Body of pancreas (tissue), 4 donors: Measurements from ENCODE around the gene ATXN10. TPM values are rescaled to one million over a fixed set of nuclear protein-coding genes. Genes with fewer than 3 reads are reported as not detected.
A peak's percentile ranks its signal among the peaks of the same experiment; 100 is the strongest.

ENCODE experiments used
- ATAC-seq: fragments of 150-250 bp; one replicate; pipeline ENCODE4 v1.9.1; 2016
- DNase-seq, 4 donors: peaks; one replicate each; pipeline ENCODE4 v3.0.0-alpha.2; 2019
- H3K27ac ChIP-seq, 4 donors: fragments of 200-600 bp; sonication (generic); 1 replicate in 3 of 4; 2 replicates in 1 of 4; pipeline versions ENCODE4 v1.5.1 to v1.6.1; 2016 to 2019; ENCODE audit warnings: mild to moderate bottlenecking in 1 of 4, mixed read lengths in 1 of 4, moderate library complexity in 1 of 4
- H3K27me3 ChIP-seq, 2 donors: fragments of 200-600 bp; sonication (generic); one replicate each; pipeline ENCODE4 v1.6.0; 2016; ENCODE audit warnings: mild to moderate bottlenecking in 1 of 2
- H3K36me3 ChIP-seq, 2 donors: fragments of 200-600 bp; sonication (generic); replicated peaks in 1 of 2; 2 replicates each; pipeline ENCODE4 v1.5.1; 2016; ENCODE audit warnings: low read depth in 2 of 2; ENCODE audit not compliant: insufficient read depth in 1 of 2
- H3K4me1 ChIP-seq: fragments of 200-600 bp; sonication (generic); one replicate; pipeline ENCODE4 v1.6.0; 2016
- H3K4me3 ChIP-seq, 2 donors: fragments of 200-600 bp; sonication (generic); 1 replicate in 1 of 2; 2 replicates in 1 of 2; pipeline ENCODE4 v1.5.1; 2016 to 2019
- H3K9me3 ChIP-seq, 3 donors: fragments of 200-600 bp; sonication (generic); 1 replicate in 2 of 3; 2 replicates in 1 of 3; pipeline ENCODE4 v1.5.1; 2016
- POLR2A ChIP-seq, 3 donors: fragments of 450-650 bp; IDR thresholded peaks; one replicate each; pipeline ENCODE4 v1.6.1; 2016; ENCODE audit warnings: antibody characterized with exemption in 3 of 3, mild to moderate bottlenecking in 2 of 3
- WGBS, 2 donors: methylation state at CpG; one replicate each; pipeline ENCODE4 v1.1.5; 2017; 5-methylcytosine and 5-hydroxymethylcytosine counted together
- intact Hi-C: fragments of 100-400 bp; cut with DNase I; formaldehyde crosslinking; loops from one replicate; pipeline ENCODE4 v1.15.1; 2023
- total RNA-seq, 2 donors: library from RNA; depleted of rRNA; stranded (reverse); fragments of >200 nt; gene quantifications; one replicate each; pipeline ENCODE4 v1.1.0, GENCODE V29; 2016
- TF ChIP-seq, protein P1 (sequence below), 7 experiments: fragments of 450-650 bp in 4 of 7; fragments of 200-600 bp in 3 of 7; sonication (generic) in 3 of 7; IDR thresholded peaks; one replicate each; pipeline ENCODE4 v1.5.1; 2016 to 2019; ENCODE audit warnings: antibody characterized with exemption in 7 of 7

Gene ATXN10
- total RNA-seq, 2 donors from 2014 or later: 61.6 to 69.8 TPM

DNA sequence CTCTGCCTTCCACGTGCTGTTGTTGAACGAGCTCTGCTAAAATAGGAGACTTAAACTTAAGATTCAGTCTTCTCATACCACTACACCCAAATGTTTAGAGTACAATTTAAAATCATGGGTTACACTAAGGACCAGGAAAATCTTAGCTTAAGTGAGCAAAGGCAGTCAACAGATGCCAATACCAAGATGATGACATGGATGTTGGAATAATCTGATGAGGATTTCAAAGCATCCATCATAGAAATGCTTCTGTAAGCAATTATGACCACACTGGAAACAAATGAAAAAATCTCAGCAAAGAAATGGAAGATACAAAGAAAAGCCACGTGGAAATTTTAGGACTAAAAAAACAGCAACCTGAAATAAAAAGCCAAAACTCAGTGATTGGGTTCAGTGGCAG, 109.8 kb downstream of the ATXN10 start:
- no peaks in the 10 kb centered on the region for H3K27me3 ChIP-seq
- no peaks in the 10 kb centered on the region for H3K9me3 ChIP-seq
- peaks cover 30% of the 10 kb centered on the region for H3K4me1 ChIP-seq
- DNase-seq (no peak), ATAC-seq (no peak)
- no peak overlapping the region for H3K4me3 ChIP-seq
- H3K36me3 ChIP-seq: no peaks in the 10 kb centered on the region
- WGBS, 2 donors: 93 to 98% methylated on average over 3 of the region's 3 CpGs
- TF ChIP-seq, protein P1, sequence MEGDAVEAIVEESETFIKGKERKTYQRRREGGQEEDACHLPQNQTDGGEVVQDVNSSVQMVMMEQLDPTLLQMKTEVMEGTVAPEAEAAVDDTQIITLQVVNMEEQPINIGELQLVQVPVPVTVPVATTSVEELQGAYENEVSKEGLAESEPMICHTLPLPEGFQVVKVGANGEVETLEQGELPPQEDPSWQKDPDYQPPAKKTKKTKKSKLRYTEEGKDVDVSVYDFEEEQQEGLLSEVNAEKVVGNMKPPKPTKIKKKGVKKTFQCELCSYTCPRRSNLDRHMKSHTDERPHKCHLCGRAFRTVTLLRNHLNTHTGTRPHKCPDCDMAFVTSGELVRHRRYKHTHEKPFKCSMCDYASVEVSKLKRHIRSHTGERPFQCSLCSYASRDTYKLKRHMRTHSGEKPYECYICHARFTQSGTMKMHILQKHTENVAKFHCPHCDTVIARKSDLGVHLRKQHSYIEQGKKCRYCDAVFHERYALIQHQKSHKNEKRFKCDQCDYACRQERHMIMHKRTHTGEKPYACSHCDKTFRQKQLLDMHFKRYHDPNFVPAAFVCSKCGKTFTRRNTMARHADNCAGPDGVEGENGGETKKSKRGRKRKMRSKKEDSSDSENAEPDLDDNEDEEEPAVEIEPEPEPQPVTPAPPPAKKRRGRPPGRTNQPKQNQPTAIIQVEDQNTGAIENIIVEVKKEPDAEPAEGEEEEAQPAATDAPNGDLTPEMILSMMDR (IDR thresholded peaks at IDR 0.05): no peak
- no peak for TF ChIP-seq POLR2A (IDR thresholded peaks at IDR 0.05)
- H3K27ac ChIP-seq: no peak overlapping the region
- intact Hi-C loops: no loop called here

DNA sequence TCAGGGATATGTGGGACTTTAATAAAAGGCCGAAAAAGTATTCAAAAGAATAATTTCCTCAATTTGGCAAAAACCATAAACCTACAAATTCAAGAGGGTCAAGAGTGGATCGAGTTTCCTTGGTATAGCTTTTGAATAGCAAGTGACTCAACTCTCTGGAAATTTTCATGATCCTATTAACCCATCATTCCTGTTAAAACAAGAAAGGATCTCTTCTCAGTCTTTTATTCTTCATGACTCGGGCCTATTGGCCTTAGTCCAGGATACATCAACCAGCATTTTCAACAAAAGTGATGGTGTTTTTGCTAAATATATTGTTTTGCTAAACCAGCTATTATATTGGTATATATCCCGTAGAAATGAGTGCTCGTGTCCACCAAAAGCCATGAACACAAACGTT, 110.3 kb downstream of the ATXN10 start:
- H3K27ac ChIP-seq: no peak overlapping the region
- H3K4me3 ChIP-seq: no peak overlapping the region
- DNase-seq: no peak
- no peaks in the 10 kb centered on the region for H3K9me3 ChIP-seq
- no peaks in the 10 kb centered on the region for H3K27me3 ChIP-seq
- H3K36me3 ChIP-seq: no peaks in the 10 kb centered on the region
- peaks cover 30% of the 10 kb centered on the region for H3K4me1 ChIP-seq
- no peak for TF ChIP-seq POLR2A (IDR thresholded peaks at IDR 0.05)
- TF ChIP-seq, protein P1 (IDR thresholded peaks at IDR 0.05): no peak
- 88 to 91% methylated on average over 6 of the region's 6 CpGs for WGBS, 2 donors
- ATAC-seq: no peak
- intact Hi-C loops: no loop called here

DNA sequence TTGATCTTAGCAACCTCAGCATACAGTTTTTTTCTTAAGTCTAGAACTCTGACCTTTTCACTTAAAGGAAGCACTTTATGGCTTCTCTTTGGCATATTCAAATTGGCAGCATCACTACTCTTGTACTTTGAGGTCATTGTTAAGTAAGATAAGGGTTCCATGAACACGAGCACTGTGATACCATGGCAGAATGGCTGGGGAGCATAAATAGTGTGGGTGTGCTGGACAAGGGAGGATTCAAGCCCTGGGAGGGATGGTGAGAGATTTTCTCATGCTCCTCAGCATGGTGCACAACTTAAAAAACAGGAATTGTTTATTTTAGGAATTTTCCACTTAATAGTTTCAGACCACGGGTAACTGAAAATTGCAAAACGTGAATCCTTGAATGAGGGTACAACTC, 111.4 kb downstream of the ATXN10 start:
- H3K27ac ChIP-seq: no peak overlapping the region
- WGBS, 2 donors: 61 to 70% methylated on average over 3 of the region's 3 CpGs
- no peaks in the 10 kb centered on the region for H3K9me3 ChIP-seq
- TF ChIP-seq, protein P1 (IDR thresholded peaks at IDR 0.05): no peak
- TF ChIP-seq POLR2A (IDR thresholded peaks at IDR 0.05): no peak
- H3K4me1 ChIP-seq: peaks cover 40% of the 10 kb centered on the region
- intact Hi-C loops: no loop called here
- no peak for ATAC-seq
- no peaks in the 10 kb centered on the region for H3K27me3 ChIP-seq
- H3K36me3 ChIP-seq: no peaks in the 10 kb centered on the region
- no peak overlapping the region for H3K4me3 ChIP-seq
- no peak for DNase-seq

DNA sequence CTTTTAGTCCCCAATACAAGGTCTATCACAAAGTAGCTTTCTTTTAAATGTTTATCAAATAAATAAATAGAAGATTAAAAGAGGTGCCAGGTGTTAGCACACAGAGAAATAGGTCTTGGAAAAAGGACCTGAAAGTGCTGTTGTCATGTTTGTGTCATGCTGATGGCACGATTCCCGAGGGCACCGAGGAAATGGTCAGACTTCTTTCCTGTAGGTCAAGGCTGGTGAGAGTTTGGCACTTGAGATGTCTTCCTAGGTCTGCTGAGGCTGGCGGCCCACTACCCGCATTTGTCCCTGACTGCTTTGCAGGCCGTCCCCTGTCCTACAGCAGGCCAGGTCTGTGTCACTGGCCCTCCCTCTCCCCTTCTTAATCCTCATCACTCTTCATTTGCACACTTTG, 112.1 kb downstream of the ATXN10 start:
- no peak overlapping the region for H3K27ac ChIP-seq
- no peaks in the 10 kb centered on the region for H3K36me3 ChIP-seq
- no peaks in the 10 kb centered on the region for H3K9me3 ChIP-seq
- ATAC-seq (no peak), DNase-seq (peak in 3 of 4 donors; percentile 23 to 27 (median 26))
- no peak overlapping the region for H3K4me3 ChIP-seq
- WGBS, 2 donors: 52 to 55% methylated on average over 6 of the region's 6 CpGs
- intact Hi-C loops: no loop called here
- no peaks in the 10 kb centered on the region for H3K27me3 ChIP-seq
- no peak for TF ChIP-seq POLR2A (IDR thresholded peaks at IDR 0.05)
- TF ChIP-seq, protein P1 (IDR thresholded peaks at IDR 0.05): no peak
- H3K4me1 ChIP-seq: peaks cover 40% of the 10 kb centered on the region
